Limb (tissue), 2 donors: Measurements from ENCODE around the gene ARMC8.

Source experiments
- DNase-seq, 2 donors: peaks; one replicate each; pipeline ENCODE4 v3.0.0-alpha.2; 2016; ENCODE audit errors: extremely low spot score in 2 of 2

ARMC8 gene

GRCh38 chr3:138245026-138245425, 57.9 kb downstream of the ARMC8 start:
- DNase-seq = no peak

DNA sequence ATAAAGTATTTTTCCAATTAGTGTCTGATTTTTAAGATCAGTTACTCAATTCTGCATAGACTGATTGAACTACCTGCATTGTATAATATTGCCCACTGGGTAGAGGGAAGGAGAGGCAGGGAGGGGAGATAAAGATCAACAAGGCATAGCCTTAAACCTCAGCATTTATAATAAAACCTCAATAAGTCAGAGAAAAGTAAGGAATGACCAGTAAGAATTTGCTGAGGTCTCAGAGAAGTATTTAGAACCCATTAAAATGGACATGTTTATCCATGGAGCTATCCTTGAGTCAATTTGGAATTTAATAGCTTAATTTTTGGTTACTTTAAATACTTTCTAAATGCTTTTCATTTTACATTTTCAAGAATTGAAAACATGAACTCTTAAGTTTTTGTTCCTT, 62.5 kb downstream of the ARMC8 start:
- DNase-seq = no peak

DNA sequence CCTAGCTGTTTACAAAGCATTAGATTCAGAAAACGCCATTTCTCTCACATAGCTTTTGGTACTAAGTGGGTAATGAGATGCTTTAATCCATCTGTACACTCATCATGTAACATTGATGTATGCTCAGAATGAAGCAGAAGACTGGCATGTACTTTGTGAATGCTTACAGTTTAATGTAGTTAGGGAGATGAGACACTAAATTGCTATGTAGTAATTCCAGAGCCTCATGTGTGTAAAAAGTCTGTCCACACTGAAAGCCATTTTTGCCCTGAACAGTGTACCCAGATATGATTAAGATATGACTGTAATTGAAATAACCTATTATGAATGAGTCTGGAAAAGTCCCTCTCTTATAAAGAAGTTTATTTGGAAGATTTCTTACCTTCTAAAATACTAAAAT, 66.5 kb downstream of the ARMC8 start:
- DNase-seq = no peak

DNA sequence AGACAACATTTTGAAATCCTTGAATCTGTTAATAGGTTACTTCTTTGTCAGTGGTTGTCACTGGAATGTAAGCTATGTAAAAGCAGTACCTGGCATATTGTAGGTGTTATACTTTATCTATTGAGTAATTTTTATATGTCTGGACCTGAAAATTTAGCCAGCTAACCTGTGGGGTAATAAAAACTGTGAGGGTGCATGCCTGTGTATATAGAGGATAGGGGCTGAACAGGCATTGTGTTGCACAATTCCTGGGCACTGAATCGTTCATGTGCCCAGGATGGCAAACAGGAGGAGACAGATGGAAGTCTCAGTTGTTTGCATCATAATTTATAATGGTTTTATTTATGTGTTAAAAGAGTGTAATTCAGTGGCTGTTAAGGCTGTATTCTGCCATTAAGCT, 67.1 kb downstream of the ARMC8 start:
- no peak for DNase-seq

DNA sequence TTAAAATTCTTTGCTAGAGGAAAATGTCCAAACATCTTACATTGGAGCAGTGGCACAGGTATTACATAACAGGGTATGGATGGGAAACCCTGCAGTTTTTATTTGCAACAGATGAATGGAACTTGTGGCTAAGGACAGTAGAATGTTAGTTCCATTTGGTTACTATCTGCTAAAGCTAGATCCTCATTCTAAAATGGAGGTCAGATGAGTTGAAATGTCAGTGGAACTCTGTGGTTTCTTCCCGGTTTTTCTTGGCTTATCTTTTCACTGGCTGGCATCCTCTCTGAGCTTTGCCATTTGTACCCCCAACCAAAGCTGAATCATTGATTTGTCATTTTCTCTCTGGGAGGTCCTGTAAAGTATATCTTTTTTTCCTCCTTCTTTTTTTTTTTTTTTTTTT, 68.9 kb downstream of the ARMC8 start:
- no peak for DNase-seq

- DNase-seq = no peak
Measured at GRCh38 chr3:138257986-138258385, 70.9 kb downstream of the ARMC8 start.

DNA sequence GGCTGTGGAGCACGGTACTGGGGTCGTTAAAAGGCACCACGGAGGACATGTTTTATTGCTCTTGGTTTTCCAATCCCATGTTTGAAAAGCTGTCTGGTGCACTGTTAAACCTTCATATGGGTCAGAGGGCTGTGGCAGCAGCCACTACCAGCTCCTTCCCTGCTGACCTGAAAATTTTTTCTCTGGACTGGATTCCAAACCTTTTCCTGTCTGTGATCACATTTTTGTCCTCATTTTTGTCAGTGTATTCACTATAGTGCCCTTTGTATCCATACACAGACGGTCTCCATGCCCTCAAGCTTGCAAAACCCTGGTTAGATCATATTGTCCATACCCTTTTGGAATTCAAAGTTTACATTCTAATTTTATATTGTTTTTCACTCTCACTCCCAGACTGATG, 72.0 kb downstream of the ARMC8 start:
- no peak for DNase-seq

DNA sequence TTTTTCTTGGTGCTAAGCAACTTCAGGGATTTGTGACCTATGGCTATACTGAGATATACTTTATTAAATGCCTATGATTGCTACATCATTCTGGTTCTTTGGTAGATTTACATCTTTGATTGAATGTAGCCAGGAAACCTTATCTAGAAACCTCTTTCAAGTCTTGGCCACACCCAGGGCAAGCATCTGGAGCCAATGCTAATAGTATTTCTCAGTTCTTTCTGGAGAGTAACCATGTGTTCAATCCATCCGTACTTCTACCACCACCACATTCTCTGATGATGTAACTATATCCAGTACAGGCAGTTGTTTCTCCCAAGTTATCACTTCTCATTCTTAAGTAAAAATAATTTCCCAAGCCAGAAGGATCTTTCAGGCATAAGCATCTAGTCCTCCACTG, 73.5 kb downstream of the ARMC8 start:
- DNase-seq = no peak

DNA sequence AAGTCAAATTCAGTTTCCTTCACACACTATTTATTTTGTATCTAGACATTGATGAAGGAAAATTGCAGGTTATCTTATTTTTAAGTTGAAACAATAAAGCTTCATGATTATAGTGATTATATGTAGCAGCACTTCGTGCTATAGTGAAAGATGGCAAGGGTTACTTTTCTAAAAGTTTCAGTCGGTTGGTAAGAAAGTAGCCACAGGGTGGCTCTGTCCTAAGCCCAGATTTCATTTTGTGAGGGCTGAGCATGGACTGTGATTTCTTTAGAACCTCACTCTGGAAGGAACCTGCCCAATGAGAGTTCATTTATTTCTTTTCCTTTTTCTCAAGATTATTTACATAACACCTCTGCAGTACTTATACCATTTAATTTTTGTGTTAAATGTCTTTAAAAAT, 76.0 kb downstream of the ARMC8 start:
- no peak for DNase-seq

- no peak for DNase-seq
Measured at GRCh38 chr3:138265745-138266144, 78.6 kb downstream of the ARMC8 start.

DNA sequence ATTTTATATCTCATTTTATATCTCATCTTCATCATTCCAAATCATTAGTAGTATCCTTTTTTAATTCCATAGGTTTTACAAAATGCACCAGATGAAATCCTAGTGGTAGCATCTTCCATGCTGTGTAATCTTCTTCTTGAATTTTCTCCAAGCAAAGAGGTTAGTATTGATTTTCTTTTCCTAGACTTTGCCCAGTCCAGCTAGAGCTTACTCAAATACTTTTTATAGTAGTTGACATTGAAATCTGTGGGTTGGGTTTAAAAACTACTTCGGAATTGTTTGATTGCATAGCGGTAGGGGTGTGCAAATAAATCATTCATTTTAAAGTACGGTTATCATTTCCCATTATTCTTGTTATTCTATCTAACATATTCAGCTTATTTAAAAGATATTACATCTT, 80.0 kb downstream of the ARMC8 start:
- DNase-seq = no peak

DNA sequence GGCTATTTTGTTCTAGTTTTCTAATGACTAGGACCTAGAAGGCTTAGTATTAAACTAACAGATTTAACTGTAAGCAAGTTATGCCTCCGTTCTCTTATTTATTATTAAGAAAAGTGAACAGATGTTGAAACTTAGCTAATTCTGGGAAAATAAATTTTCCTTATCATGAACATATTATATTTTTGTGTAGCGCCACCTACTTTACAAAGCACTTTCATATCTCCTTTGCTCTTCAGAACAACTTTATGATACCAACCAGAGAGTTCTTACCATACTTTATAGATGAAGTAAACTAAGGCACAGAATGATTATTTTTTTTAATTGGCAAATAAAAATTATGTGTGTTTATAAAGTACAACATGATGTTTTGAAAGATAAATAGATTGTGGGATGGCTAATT, 83.1 kb downstream of the ARMC8 start:
- DNase-seq = no peak

DNA sequence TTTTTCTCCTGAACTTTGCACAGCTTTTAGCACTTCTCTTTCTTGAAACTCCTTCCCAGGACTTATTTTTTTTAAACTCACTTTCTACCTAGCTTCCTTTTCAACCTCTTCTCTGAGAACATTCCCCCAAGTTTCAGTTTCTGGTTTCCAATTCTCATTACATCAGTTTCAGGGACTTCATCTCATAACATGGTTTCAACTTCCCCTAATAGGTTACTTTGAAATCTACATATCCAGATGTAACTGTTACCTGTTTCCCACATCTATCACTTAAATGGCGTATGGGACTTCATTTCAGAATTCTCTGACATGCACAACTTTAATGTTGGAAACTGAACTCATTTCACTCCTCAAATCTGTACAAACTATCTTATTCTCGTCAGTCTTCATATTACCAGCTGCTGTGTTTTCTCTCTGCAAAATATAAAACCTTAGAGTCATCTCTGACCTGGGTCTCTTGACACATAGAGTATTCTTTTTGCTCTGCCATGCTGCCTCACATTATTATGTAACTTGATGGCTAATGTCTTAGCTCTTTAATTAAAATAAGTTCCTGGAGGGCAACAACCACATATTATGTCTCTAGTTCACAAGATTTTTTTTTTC, 84.2 kb downstream of the ARMC8 start:
- DNase-seq = no peak

- DNase-seq = no peak
Measured at GRCh38 chr3:138281561-138281960, 94.5 kb downstream of the ARMC8 start.

DNA sequence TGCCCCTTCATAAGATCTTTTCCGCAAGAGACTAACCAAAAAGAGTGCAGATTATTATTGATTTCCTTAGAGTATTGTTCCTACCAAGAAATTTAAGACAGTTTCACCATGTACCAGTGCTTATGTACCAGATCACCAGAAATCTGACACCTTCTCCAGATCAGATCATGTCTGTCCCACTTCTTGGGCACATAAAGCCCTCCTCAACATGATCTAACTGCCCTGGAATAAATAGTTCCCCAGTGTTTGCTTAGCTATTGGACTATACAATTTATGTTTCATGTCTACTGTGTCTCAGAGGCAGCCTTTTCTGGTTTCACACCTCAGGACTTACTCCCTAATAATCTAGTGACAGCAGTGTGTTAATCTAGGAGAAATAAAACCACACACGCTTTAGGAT, 95.7 kb downstream of the ARMC8 start:
- no peak for DNase-seq

GRCh38 chr3:138284079-138284478, 97.0 kb downstream of the ARMC8 start:
- DNase-seq = no peak

DNA sequence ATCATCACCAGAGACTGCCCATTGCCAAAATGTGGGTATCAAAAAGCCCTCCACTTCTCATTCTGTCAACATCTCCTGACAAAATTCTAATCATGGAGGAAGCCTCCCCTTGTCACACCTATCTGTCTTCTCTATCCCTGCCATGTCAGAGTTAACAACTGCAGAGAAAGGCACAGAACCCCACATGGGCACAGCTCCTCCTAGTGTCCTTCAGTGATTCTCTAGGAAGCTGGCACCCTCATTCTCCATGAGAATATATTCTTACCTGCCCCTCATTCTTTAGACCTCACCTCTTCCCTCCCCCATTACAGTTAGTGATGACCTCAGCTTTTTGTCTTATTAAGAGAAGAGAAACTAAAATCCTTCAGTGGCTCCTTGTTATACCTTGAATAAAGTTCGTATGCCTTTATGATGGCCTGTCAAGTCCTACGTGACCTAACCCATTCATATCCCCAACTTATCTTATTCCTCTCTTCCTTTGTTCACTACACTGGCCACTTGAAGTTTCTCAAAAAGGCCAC, 97.9 kb downstream of the ARMC8 start:
- DNase-seq = no peak

DNA sequence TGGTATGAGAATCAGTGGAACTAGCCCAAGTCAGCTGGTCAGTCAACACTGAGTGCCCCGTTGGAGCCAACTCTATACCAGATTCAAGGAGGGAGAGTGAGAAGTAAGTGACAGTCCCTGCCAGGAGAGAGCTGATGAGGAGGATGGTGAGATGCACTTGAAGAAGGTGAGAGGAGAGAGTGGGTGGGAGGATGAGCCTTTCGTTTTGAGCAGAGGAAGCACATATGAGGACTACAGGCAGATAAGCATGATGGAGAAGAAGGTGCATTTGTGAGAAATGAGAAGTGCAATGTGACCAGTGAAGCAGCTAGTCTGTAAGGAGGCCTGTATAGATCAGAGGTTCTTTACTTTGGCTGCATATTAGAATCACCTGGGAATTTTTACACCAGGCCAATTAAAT, 102.2 kb downstream of the ARMC8 start:
- no peak for DNase-seq

GRCh38 chr3:138289701-138290100, 102.6 kb downstream of the ARMC8 start:
- no peak for DNase-seq

- no peak for DNase-seq
Measured at GRCh38 chr3:138296639-138297038, 109.5 kb downstream of the ARMC8 start.

GRCh38 chr3:138297059-138297607, 110.0 kb downstream of the ARMC8 start:
- no peak for DNase-seq

DNA sequence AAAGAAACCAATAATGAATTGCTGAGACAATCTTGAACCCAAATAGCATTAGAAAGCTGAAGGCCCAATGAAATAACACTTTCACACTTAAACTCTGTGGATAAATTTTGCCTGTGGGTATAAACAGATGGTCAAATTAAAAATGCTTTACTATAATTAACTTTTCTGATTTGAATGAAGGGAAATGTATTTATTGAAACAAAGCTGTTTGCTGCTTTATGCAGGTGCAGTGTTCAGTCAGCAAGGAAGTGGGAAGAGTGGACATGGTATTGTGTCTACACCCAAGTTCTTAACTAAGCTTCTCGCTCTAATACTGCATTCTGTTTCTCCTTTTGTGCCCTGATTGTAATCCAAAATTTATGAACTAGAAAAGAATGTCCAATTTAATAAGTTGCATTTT, 110.8 kb downstream of the ARMC8 start:
- DNase-seq = no peak

DNA sequence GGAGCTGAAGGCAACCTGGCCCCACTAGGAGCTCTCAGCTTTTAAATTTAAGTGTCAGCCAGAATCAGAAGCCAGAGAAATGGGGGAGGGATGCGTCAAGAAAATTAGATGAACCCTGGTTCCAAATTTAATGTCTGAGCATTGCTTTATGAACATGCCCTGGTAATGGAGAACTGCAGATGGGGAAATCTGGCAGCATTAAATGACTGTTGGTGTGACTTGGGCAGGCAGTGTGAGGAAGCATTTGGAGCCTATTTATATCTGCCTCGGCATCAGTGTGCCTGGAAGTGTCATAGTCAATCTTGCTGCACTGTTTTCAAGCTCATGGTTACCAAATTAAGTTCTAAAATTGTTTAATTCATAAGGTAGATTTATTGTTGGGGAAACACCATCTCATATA, 113.5 kb downstream of the ARMC8 start:
- DNase-seq = no peak

- no peak for DNase-seq
Measured at GRCh38 chr3:138303474-138303873, 116.4 kb downstream of the ARMC8 start.
